Activated CD8-positive, alpha-beta T cell treated with anti-CD3 and anti-CD28 coated beads for 36 hours (primary cell): ENCODE measurements around the gene GLIS2. TPM values are rescaled to one million over a fixed set of nuclear protein-coding genes. Genes with fewer than 3 reads are reported as not detected.

Experiments used
- ATAC-seq: fragments of 200-7000 bp; cut with Tn5 transposase; one replicate; pipeline ENCODE4 v1.10.0; 2021; ENCODE audit warnings: mild to moderate bottlenecking, moderate library complexity
- CTCF ChIA-PET: fragments of 350-600 bp; sonication (Branson Sonifier 250); formaldehyde crosslinking; loops from one replicate; lab custom pipeline; 2021; ENCODE audit warnings: antibody characterized with exemption; lab: Charles Lee
- POLR2A ChIA-PET: fragments of 350-600 bp; sonication (Branson Sonifier 250); formaldehyde crosslinking; loops from one replicate; lab custom pipeline; 2021; ENCODE audit warnings: antibody characterized with exemption; lab: Charles Lee
- DNase-seq: peaks from one replicate; pipeline ENCODE4 v3.0.0-alpha.2; 2020
- H3K27ac Mint-ChIP-seq: one replicate; pipeline ENCODE4 v1.8.0; 2021; ENCODE audit warnings: mild to moderate bottlenecking, mixed read lengths
- H3K27me3 Mint-ChIP-seq: one replicate; pipeline ENCODE4 v1.8.0; 2021; ENCODE audit warnings: mixed read lengths
- H3K36me3 Mint-ChIP-seq: one replicate; pipeline ENCODE4 v1.8.0; 2021; ENCODE audit warnings: low read depth, mixed read lengths
- H3K4me1 Mint-ChIP-seq: one replicate; pipeline ENCODE4 v1.8.0; 2021; ENCODE audit warnings: low read depth, mixed read lengths
- H3K4me3 Mint-ChIP-seq: one replicate; pipeline ENCODE4 v1.8.0; 2021; ENCODE audit warnings: mild to moderate bottlenecking, moderate library complexity, mixed read lengths
- H3K9me3 Mint-ChIP-seq: one replicate; pipeline ENCODE4 v1.8.0; 2021; ENCODE audit warnings: mixed read lengths
- CTCF ChIP-seq: fragments of 200-600 bp; IDR thresholded peaks from one replicate; pipeline ENCODE4 v1.8.0; 2022; ENCODE audit warnings: antibody characterized with exemption, mild to moderate bottlenecking
- intact Hi-C: fragments of 100-400 bp; cut with micrococcal nuclease; formaldehyde crosslinking; loops from one replicate; pipeline ENCODE4 v1.10.0; 2022
- total RNA-seq, 2 experiments: library from RNA; stranded (reverse); gene quantifications; one replicate each; pipeline ENCODE4 v1.2.3, GENCODE V29; 2021

GLIS2 gene
- total RNA-seq, 2 experiments from 2014 or later, result 0.49 to 0.77 TPM

GRCh38 chr16:4382795-4383357, 67.0 kb downstream of the GLIS2 start:
- Mint-ChIP-seq H3K27ac (no peak overlapping the region), H3K4me3 (no peak overlapping the region), H3K9me3 (no peaks in the 10 kb centered on the region), H3K27me3 (no peaks in the 10 kb centered on the region), H3K4me1 (peaks cover under 1% of the 10 kb centered on the region), H3K36me3 (peaks cover 3% of the 10 kb centered on the region)
- intact Hi-C loops, result no loop called here
- no peak for ATAC-seq
- DNase-seq, result no peak
- POLR2A ChIA-PET, result no interaction called here
- CTCF ChIA-PET, result no interaction called here
- no peak for TF ChIP-seq CTCF

GRCh38 chr16:4383591-4384444, 68.0 kb downstream of the GLIS2 start:
- intact Hi-C loops, result no loop called here
- CTCF ChIA-PET, result no interaction called here

GRCh38 chr16:4384509-4384942, 68.7 kb downstream of the GLIS2 start:
- no peaks in the 10 kb centered on the region for H3K9me3 Mint-ChIP-seq
- no peaks in the 10 kb centered on the region for H3K4me1 Mint-ChIP-seq
- CTCF ChIA-PET, result interaction anchor here (1.5 kb wide), 2 partner anchors 18 to 19 kb away, joined by 4 to 5 read pairs; no protein-coding TSS in a partner anchor
- H3K27me3 Mint-ChIP-seq, result no peaks in the 10 kb centered on the region
- no peak overlapping the region for H3K27ac Mint-ChIP-seq
- no peak for ATAC-seq
- H3K4me3 Mint-ChIP-seq, result no peak overlapping the region
- no peak for DNase-seq
- peaks cover 3% of the 10 kb centered on the region for H3K36me3 Mint-ChIP-seq
- no peak for TF ChIP-seq CTCF
- intact Hi-C loops, result no loop called here
- POLR2A ChIA-PET, result interaction anchor here (1.0 kb wide), 1 partner anchor 11 kb away, joined by 3 read pairs; no protein-coding TSS in a partner anchor

More at GRCh38 chr16:4383591-4384444, 68.0 kb downstream of the GLIS2 start:
- no peaks in the 10 kb centered on the region for H3K9me3 Mint-ChIP-seq
- no peak overlapping the region for H3K4me3 Mint-ChIP-seq
- ATAC-seq (no peak), DNase-seq (no peak)
- no peaks in the 10 kb centered on the region for H3K27me3 Mint-ChIP-seq
- no peak for TF ChIP-seq CTCF
- POLR2A ChIA-PET, result interaction anchor here (1.0 kb wide), 1 partner anchor 10 kb away, joined by 3 read pairs; no protein-coding TSS in a partner anchor
- no peaks in the 10 kb centered on the region for H3K4me1 Mint-ChIP-seq
- H3K27ac Mint-ChIP-seq, result no peak overlapping the region
- H3K36me3 Mint-ChIP-seq, result peaks cover 3% of the 10 kb centered on the region

- H3K27me3 Mint-ChIP-seq, result no peaks in the 10 kb centered on the region
- no peaks in the 10 kb centered on the region for H3K4me1 Mint-ChIP-seq
- H3K27ac Mint-ChIP-seq, result no peak overlapping the region
- H3K9me3 Mint-ChIP-seq, result no peaks in the 10 kb centered on the region
- peaks cover 7% of the 10 kb centered on the region for H3K36me3 Mint-ChIP-seq
- intact Hi-C loops, result no loop called here
- ATAC-seq, result no peak
- DNase-seq, result no peak
- ChIA-PET CTCF (interaction anchor here (1.5 kb wide), 2 partner anchors 18 to 19 kb away, joined by 4 to 5 read pairs; no protein-coding TSS in a partner anchor), POLR2A (no interaction called here)
- no peak overlapping the region for H3K4me3 Mint-ChIP-seq
- no peak for TF ChIP-seq CTCF
These were observed 69.4 kb downstream of the GLIS2 start for GRCh38 chr16:4385066-4385788.
